GM19324 (cell line): ENCODE results near the gene NMNAT2.

Experiments
- ATAC-seq: cut with Tn5 transposase; IDR thresholded peaks from one replicate; pipeline ENCODE4 v1.9.1; 2021; ENCODE audit warnings: mild to moderate bottlenecking, moderate library complexity; ENCODE audit not compliant: unreplicated experiment, low FRiP score

NMNAT2 gene

GRCh38 chr1:183368213-183369108 is 49.7 kb downstream of the NMNAT2 start:
- ATAC-seq: no peak

DNA sequence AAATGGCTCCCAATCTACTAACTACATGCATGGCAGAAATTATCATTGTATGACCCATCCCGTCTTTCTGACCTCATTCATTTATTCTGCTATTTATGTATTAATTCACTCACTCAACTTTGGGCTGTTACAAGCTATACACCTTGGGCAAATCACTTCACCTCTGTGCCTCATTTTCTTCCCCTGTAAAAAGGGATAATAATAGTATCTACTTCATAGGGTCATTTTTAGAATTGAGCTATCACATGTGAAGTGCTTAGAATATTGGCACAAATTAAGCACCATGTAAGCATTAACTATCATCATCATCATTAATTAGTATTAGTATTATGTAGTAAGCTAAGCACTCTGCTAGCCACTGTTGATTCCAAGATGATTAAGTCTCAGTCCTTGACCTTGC is 52.1 kb downstream of the NMNAT2 start:
- ATAC-seq: no peak

DNA sequence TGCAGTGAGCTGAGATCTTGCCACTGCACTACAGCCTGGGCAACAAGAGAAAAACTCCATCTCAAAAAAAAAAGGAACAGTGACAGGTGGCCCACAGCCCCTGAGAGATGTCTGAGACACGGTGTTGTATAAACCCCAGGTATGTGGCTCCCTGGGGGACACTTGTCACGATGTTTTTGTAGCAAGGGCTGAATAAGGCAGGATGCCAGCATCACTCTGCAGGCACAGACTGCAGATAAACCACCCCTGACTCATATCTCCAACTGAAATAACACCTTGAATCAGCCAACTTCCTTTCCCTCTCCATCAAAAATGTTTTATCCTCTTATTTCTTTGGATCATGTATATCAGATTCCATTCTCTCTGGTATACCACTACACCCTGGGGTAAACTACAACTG is 52.5 kb downstream of the NMNAT2 start:
- ATAC-seq: no peak

DNA sequence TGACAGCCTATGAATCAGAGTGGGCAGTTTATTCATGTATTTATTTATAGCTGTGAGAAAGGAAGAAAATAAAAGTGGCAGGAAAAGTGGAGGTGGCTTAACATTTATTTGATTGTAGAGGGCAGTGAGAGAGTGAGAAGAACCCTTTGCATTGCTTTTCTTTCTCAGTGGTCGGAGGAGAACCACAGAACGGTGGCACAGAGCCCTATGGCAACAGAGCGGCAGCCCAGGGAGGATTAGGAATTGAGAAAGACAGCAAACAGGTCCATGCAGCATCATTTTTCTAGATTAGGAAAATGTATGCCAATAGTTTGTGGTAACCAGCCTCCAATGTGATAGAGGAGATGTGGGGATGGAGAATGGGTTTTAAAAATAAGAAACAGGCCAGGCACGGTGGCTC is 53.1 kb downstream of the NMNAT2 start:
- ATAC-seq: no peak

DNA sequence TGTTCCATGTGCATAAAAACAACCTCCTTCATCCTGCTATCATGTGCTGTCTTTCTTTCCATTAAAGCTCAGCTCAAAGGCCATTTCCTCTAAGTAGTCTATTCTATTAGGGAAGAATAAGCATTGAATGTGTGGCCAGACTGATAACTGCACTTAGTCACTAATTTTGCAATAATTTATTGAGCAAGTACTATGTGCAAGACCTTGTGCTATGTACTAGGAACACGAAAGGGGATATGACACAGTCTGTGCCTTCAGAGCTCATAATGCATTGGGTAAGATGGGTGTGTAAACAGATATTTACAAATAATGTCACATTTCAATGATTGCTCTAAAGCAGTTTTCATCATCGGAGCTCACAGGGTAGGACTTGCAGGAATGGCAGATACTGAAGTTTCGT is 54.2 kb downstream of the NMNAT2 start:
- ATAC-seq: no peak

DNA sequence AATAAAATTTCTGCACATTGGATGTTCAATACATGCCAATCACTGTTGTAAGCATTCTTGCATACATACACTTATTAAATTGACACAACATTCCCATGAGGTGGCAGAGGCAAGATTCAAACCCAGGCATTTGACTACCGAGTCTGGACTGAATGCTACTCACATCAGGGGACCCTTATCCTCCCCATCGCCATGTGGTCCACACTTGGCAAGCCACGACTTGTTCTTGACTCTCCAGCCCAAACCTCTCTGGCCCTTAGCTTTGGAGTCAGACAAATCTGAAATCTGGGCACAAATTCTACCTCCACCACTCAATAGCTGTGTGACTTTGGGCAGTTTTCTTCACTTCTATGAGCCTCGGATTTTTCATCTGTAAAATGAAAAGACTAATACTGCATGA is 57.1 kb downstream of the NMNAT2 start:
- ATAC-seq: no peak

- no peak for ATAC-seq
Observed at GRCh38 chr1:183360473-183360872, 57.7 kb downstream of the NMNAT2 start.

DNA sequence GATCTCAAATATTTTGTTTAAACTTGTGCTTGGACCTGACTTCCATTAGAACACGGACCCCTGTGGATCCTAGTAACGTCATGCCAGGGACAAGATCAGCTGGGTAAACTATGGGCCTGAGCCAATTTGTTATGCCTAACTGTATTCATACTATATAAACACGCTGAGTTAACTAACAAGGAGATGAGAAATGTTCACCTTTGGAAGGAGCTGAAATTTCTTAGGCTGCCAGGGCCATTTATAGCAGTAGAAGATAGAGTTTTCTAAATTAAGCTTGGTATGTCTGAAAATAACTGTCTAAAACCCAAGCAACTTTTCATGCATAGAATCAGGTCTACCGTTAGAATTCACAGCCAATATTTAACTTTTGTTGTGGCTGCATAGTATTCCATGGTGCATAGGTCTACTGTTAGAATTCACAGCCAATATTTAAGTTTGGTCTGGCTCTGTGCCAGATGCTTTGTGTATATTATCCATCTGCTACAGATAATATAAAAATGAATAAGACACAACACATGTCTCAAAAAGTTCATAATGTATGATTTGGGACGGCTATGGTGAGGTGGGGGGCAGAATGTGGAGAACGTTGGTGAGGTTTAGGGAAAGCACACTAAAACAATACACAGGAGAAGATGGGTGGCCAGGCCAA is 61.5 kb downstream of the NMNAT2 start:
- ATAC-seq: no peak

- no peak for ATAC-seq
Observed at GRCh38 chr1:183355797-183356196, 62.4 kb downstream of the NMNAT2 start.

- no peak for ATAC-seq
Observed at GRCh38 chr1:183355181-183355580, 63.0 kb downstream of the NMNAT2 start.

DNA sequence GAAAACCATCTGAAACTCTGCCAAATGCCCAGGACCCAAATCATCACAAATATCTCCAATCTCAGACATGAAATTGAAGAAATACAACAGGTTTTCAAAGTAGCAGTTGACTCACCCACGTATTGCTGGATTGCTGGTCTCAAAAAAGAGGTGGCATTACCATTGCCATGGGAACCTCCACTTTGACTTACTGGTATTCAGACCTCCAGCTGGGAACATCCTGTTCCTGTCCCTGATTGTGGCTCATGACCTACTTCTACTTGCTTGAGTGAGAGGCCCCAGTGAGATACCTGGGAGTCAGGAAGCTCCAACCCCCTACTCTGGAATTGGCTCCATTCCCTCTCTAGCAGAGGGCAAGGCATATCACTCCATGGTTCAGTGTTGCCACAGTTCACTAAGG is 64.6 kb downstream of the NMNAT2 start:
- no peak for ATAC-seq

DNA sequence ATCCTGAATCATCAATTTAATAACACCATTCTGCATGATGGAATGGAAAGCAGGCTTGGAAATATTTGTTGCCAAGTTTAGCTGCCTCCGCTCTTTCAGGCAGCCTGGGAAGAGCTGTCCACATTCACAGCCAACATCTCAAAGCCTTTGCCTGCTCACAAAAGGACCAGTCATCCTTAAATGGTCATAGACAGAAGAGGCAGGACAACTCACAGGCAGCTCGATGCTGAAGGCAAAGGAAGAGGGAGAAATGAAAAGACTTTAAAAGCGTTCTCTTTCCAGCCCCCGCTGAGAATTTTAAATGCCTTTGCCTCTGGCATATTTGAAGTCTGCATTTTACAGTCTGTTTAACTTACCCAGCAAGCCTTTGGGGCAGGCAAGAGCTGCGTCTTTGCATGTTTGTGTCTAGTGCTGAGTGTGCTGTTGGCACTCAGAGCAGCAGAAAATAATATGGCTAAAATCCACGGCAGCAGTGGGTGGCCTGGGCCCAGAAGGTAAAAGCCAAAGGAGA is 68.9 kb downstream of the NMNAT2 start:
- ATAC-seq: no peak

DNA sequence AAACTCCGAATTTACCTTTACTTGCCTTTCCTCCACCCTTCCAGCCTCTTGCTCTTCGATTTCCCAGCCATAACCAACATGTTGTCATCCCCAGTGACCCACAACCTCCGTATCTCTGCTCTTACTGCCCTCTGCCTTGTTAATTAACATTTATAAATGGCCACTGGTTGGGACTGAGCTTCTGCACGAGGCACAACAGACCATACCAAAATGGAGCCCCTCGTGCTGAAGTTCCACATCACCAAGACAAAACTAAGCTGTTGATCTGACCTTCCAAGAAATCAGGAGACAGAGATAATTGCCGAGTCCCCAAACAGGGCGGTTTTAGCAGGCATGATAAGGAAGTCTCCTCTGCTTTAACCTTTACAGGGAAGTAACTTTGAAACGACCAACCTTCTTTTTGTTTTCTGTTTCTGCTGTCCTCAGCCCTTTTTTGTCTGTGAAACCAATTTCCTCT is 71.9 kb downstream of the NMNAT2 start:
- no peak for ATAC-seq

- no peak for ATAC-seq
Observed at GRCh38 chr1:183339556-183340167, 78.5 kb downstream of the NMNAT2 start.

GRCh38 chr1:183331091-183331742 is 87.0 kb downstream of the NMNAT2 start:
- no peak for ATAC-seq

DNA sequence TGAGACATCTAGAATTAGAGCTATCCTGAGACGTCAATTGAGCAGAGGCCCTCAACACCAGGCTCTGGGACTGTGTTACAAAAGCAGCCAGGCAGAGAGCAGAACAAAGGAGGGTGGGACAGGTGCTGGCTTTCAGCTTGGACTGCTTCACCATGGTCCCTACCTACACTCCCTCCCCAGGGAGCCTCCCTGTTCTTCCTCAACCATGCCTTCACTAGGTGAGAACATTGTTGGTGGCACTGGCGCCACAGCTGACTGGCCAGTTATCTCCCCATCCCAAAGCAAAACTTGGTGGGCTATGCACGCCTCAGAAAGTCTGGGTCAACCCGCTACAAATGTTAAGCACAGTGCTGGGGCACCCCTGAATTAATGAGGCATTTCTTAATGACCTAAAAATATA is 87.8 kb downstream of the NMNAT2 start:
- no peak for ATAC-seq

DNA sequence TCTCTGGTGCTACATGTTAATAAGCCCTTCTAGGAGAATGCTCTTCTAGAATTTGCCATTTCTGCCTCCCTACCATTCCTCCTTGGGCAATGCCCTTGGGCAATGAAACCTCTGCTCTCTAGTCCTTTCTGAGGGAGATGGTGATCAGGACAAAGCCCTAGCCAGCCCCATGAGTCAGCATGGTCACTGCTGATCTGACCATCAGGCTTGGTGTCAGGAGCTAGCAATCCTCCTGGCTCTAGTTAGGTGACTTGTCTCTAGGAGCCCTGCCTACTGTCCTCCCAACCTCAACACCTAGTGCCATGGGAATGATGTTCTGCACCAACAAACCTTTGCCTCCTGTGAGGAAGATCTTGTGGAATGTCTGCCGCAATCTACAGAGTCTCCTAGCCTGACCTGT is 89.8 kb downstream of the NMNAT2 start:
- ATAC-seq: no peak

DNA sequence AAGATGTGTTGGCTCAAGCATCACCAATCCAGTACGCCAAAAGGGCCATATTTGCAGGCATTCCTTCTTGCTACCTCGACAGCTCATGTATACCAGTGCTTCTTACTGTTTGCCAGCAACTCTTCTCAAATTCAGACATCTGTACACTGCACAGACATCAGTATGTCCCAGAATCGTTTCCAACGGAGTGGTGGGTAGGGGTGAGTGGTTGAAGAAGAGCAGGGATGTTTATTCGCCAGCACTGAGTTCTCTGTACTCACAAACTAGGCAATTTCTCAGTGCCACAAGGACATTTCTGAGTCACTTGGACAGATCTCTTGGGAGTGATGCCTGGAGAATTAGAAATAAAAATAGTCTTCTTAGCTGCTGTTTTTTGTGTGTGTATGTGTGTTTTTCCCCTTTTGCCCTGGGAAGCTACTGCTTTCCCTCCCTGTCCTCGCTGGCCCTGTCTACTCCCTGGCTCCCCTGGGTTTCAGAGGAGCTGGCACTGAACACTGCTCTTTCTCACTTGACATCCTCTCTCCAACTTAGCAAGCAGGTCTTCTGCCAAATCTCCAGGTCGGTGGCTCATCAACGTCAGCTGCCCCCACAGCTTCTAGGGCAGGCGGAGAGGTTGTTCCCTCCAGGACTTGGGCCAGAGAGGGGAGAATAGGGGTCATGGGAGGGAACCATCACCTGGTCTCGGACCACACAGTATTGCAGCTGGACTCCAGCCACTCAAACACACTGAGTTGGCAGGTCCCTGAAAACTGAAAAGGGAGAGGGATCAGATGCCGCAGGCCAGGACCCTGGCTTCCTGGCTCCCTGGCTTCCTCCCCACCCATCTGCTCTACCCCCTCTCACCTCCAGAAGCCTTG is 90.5 kb downstream of the NMNAT2 start:
- no peak for ATAC-seq

DNA sequence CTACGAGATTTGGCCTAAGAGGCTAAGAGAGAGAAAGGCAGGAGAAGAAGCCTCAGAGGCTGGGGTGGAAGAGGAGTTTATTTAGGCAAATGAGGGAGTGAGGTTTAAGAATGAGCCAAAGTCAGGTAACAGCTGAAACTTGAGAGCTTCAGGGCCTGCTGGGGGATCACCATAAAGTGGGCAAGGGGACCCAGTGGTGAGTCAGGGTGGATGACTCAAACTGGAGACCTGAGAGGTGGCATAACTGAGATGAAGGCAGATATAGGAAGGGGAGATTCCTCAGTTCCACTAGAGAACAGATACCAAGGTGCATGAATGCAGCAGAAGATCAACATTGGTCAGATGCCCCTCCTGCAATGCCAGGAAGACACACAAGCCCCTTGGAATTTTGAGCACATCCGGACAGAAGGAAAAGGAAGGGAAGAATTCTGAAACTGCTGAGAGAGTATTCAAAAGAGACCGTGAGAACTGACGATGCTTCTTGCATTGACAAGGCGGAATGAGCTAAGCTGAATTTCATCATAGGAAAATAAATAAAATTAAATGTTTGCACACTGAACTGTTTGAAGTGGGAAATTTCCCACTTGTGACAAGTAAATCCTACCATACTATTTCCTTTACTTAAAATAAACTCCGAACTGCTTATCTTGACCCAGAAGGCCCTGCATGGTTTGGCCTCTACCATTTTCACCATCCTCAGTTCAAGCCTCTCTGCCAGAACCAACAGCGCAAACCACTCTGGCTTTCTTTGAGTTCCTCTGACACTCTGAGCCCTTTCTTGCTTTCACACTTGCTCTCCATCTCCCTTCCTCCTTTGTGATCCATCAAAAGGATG is 94.1 kb downstream of the NMNAT2 start:
- no peak for ATAC-seq
